GM18517 (cell line): Measurements from ENCODE around the gene OPN3.
A peak's percentile ranks its signal among the peaks of the same experiment; 100 is the strongest.
"Not testable (repeated sequence)": the region's sequence is repeated elsewhere in the genome, so short reads cannot be mapped to it uniquely, and the experiment has no call there.

Experiments
- ATAC-seq: cut with Tn5 transposase; IDR thresholded peaks from one replicate; pipeline ENCODE4 v1.9.1; 2021; ENCODE audit warnings: mild to moderate bottlenecking, moderate library complexity; ENCODE audit not compliant: unreplicated experiment

The OPN3 gene

GRCh38 chr1:241640149-241640866 lies at the start of gene OPN3, which contains the start of gene CHML:
TSS of gene OPN3 (minus strand) at chr1:241640369. CDS start at chr1:241640254, 115 bp downstream.
TSS of gene CHML (minus strand) at chr1:241640369. CDS start at chr1:241635766, 4,603 bp downstream.
- peak; percentile 71 for ATAC-seq

- ATAC-seq: no peak
These were observed 48.8 kb upstream of the OPN3 start for GRCh38 chr1:241688940-241689368.

- no peak for ATAC-seq
These were observed 43.9 kb upstream of the OPN3 start for GRCh38 chr1:241684108-241684507.

GRCh38 chr1:241682921-241683320 lies 42.8 kb upstream of the OPN3 start:
- no peak for ATAC-seq

GRCh38 chr1:241681861-241682448 lies 41.8 kb upstream of the OPN3 start:
- not testable (repeated sequence) for ATAC-seq

GRCh38 chr1:241679961-241680360 lies 39.8 kb upstream of the OPN3 start:
- ATAC-seq: no peak

GRCh38 chr1:241679404-241679803 lies 39.2 kb upstream of the OPN3 start:
- ATAC-seq: no peak

- ATAC-seq: no peak
These were observed 38.4 kb upstream of the OPN3 start for GRCh38 chr1:241678536-241678935.

GRCh38 chr1:241677201-241677600 lies 37.0 kb upstream of the OPN3 start:
- ATAC-seq: peak; percentile 95

- no peak for ATAC-seq
These were observed 35.8 kb upstream of the OPN3 start for GRCh38 chr1:241675983-241676382.

- no peak for ATAC-seq
These were observed 34.7 kb upstream of the OPN3 start for GRCh38 chr1:241674805-241675384.

- no peak for ATAC-seq
These were observed 32.1 kb upstream of the OPN3 start for GRCh38 chr1:241672301-241672700.

GRCh38 chr1:241666419-241666818 lies 26.2 kb upstream of the OPN3 start:
- no peak for ATAC-seq

GRCh38 chr1:241660424-241660972 lies 20.3 kb upstream of the OPN3 start:
- ATAC-seq: no peak

GRCh38 chr1:241659016-241659415 lies 18.8 kb upstream of the OPN3 start:
- not testable (repeated sequence) for ATAC-seq

GRCh38 chr1:241658081-241658793 lies 18.1 kb upstream of the OPN3 start:
- no peak for ATAC-seq

GRCh38 chr1:241654641-241655040 lies 14.5 kb upstream of the OPN3 start:
- no peak for ATAC-seq

GRCh38 chr1:241654019-241654418 lies 13.8 kb upstream of the OPN3 start:
- no peak for ATAC-seq

GRCh38 chr1:241652012-241652411 lies 11.8 kb upstream of the OPN3 start, which contains the start of gene WDR64:
TSS of gene WDR64 (plus strand) at chr1:241652281. CDS start at chr1:241652485, 204 bp downstream.
- no peak for ATAC-seq

GRCh38 chr1:241648159-241648558 lies 8.0 kb upstream of the OPN3 start:
- no peak for ATAC-seq

- ATAC-seq: no peak
These were observed 7.5 kb upstream of the OPN3 start for GRCh38 chr1:241647658-241648057.
